CD4-positive, CD25-positive, alpha-beta regulatory T cell (primary cell): Measurements from ENCODE around the gene C17orf100. TPM values are rescaled to one million over a fixed set of nuclear protein-coding genes. Genes with fewer than 3 reads are reported as not detected.

ENCODE experiments used
- ATAC-seq, 2 donors: fragments of 150-1000 bp; cut with Tn5 transposase; one replicate each; pipeline ENCODE4 v1.10.0; 2021; ENCODE audit warnings: low read depth in 2 of 2, moderate number of reproducible peaks in 2 of 2, moderate library complexity in 1 of 2
- DNase-seq, 3 donors: peaks; one replicate each; pipeline versions ENCODE4 v3.0.0 to v3.0.0-alpha.2; 2012 to 2022; ENCODE audit warnings: mixed read lengths in 1 of 3
- H3K27ac ChIP-seq: one replicate; pipeline ENCODE4 v1.7.0; 2013; ENCODE audit warnings: mild to moderate bottlenecking, low read length; ENCODE audit not compliant: insufficient read depth, poor library complexity, severe bottlenecking
- H3K27me3 ChIP-seq: one replicate; pipeline ENCODE4 v1.7.0; 2013; ENCODE audit warnings: low read length; ENCODE audit not compliant: control insufficient read depth, insufficient read depth
- H3K36me3 ChIP-seq: one replicate; pipeline ENCODE4 v1.7.0; 2013; ENCODE audit warnings: mild to moderate bottlenecking, low read length, moderate library complexity; ENCODE audit not compliant: control insufficient read depth, insufficient read depth
- H3K4me1 ChIP-seq: 2 replicates; pipeline ENCODE4 v1.7.0; 2013; ENCODE audit warnings: mild to moderate bottlenecking, low read length; ENCODE audit not compliant: insufficient read depth, control insufficient read depth, poor library complexity, severe bottlenecking
- H3K4me3 ChIP-seq: one replicate; pipeline ENCODE4 v1.7.0; 2013; ENCODE audit warnings: low read depth, mild to moderate bottlenecking, low read length, moderate library complexity
- H3K9me3 ChIP-seq, 2 experiments: 1 replicate in 1 of 2; 2 replicates in 1 of 2; pipeline ENCODE4 v1.7.0; 2013; ENCODE audit warnings: low read length in 2 of 2, mild to moderate bottlenecking in 1 of 2, moderate library complexity in 1 of 2; ENCODE audit not compliant: control insufficient read depth in 2 of 2
- H3K27ac Mint-ChIP-seq, 3 donors: one replicate each; pipeline ENCODE4 v1.8.0; 2020 to 2022; ENCODE audit warnings: mild to moderate bottlenecking in 3 of 3, mixed read lengths in 3 of 3, moderate library complexity in 2 of 3
- H3K27me3 Mint-ChIP-seq: one replicate; pipeline ENCODE4 v1.8.0; 2022; ENCODE audit warnings: mild to moderate bottlenecking, mixed read lengths
- H3K36me3 Mint-ChIP-seq: one replicate; pipeline ENCODE4 v1.8.0; 2020; ENCODE audit warnings: mixed read lengths
- H3K4me1 Mint-ChIP-seq, 4 donors: one replicate each; pipeline ENCODE4 v1.8.0; 2020 to 2022; ENCODE audit warnings: mixed read lengths in 4 of 4, mild to moderate bottlenecking in 1 of 4
- H3K4me3 Mint-ChIP-seq, 4 donors: one replicate each; pipeline ENCODE4 v1.8.0; 2020 to 2022; ENCODE audit warnings: mild to moderate bottlenecking in 4 of 4, mixed read lengths in 4 of 4, moderate library complexity in 3 of 4
- H3K9me3 Mint-ChIP-seq, 7 donors: one replicate each; pipeline ENCODE4 v1.8.0; 2020 to 2022; ENCODE audit warnings: mixed read lengths in 7 of 7, mild to moderate bottlenecking in 3 of 7, moderate library complexity in 2 of 7
- polyA plus RNA-seq, 4 donors: library from polyadenylated mRNA; unstranded; fragments of 300-500 nt; fragmentation: Illumina TruSeq; gene quantifications; one replicate each; pipeline ENCODE4 v1.2.3, GENCODE V29; 2021
- total RNA-seq: library from RNA; stranded (reverse); gene quantifications from one replicate; pipeline ENCODE4 v1.2.3, GENCODE V29; 2022

C17orf100 gene
- total and polyA plus RNA-seq, 5 donors from 2014 or later = 1.5 to 7.1 (median 5.6) TPM

- Mint-ChIP-seq H3K4me1 (peaks cover 0 to 8% (median 3%) of the 10 kb centered on the region in 4 donors), H3K27ac (no peak overlapping the region), H3K4me3 (no peak overlapping the region), H3K9me3 (no peaks in the 10 kb centered on the region), H3K36me3 (peaks cover 14% of the 10 kb centered on the region), H3K27me3 (no peaks in the 10 kb centered on the region)
- no peaks in the 10 kb centered on the region for H3K27me3 ChIP-seq
- no peak for ATAC-seq
- no peaks in the 10 kb centered on the region for H3K9me3 ChIP-seq
- no peak for DNase-seq
- H3K27ac ChIP-seq = no peak overlapping the region
- no peak overlapping the region for H3K4me3 ChIP-seq
- H3K36me3 ChIP-seq = peaks cover 4% of the 10 kb centered on the region
- H3K4me1 ChIP-seq = no peaks in the 10 kb centered on the region
These were observed 15.0 kb downstream of the C17orf100 start for GRCh38 chr17:6666557-6666956.

GRCh38 chr17:6667516-6667915 is 16.0 kb downstream of the C17orf100 start:
- H3K27me3 Mint-ChIP-seq = no peaks in the 10 kb centered on the region

GRCh38 chr17:6668219-6668618 is 16.7 kb downstream of the C17orf100 start:
- H3K4me1 Mint-ChIP-seq = peaks cover 0 to 8% (median 5%) of the 10 kb centered on the region in 4 donors
- H3K36me3 Mint-ChIP-seq = peaks cover 11% of the 10 kb centered on the region
- Histone ChIP-seq H3K36me3 (no peaks in the 10 kb centered on the region), H3K9me3 (no peaks in the 10 kb centered on the region), H3K27ac (no peak overlapping the region), H3K4me3 (no peak overlapping the region), H3K27me3 (no peaks in the 10 kb centered on the region), H3K4me1 (no peaks in the 10 kb centered on the region)
- no peak overlapping the region for H3K27ac Mint-ChIP-seq
- H3K27me3 Mint-ChIP-seq = no peaks in the 10 kb centered on the region
- no peak overlapping the region for H3K4me3 Mint-ChIP-seq
- H3K9me3 Mint-ChIP-seq = no peaks in the 10 kb centered on the region
- DNase-seq (no peak), ATAC-seq (no peak)

More at GRCh38 chr17:6667516-6667915, 16.0 kb downstream of the C17orf100 start:
- H3K27ac ChIP-seq = no peak overlapping the region
- no peak for ATAC-seq
- no peaks in the 10 kb centered on the region for H3K4me1 ChIP-seq
- H3K4me3 Mint-ChIP-seq = no peak overlapping the region
- H3K4me3 ChIP-seq = no peak overlapping the region
- no peak overlapping the region for H3K27ac Mint-ChIP-seq
- peaks cover 11% of the 10 kb centered on the region for H3K36me3 Mint-ChIP-seq
- no peaks in the 10 kb centered on the region for H3K27me3 ChIP-seq
- DNase-seq = no peak
- H3K9me3 Mint-ChIP-seq = no peaks in the 10 kb centered on the region
- H3K9me3 ChIP-seq = no peaks in the 10 kb centered on the region
- peaks cover 1% of the 10 kb centered on the region for H3K36me3 ChIP-seq
- H3K4me1 Mint-ChIP-seq = peaks cover 0 to 8% (median 5%) of the 10 kb centered on the region in 4 donors

GRCh38 chr17:6668727-6669425 is 17.3 kb downstream of the C17orf100 start:
- Mint-ChIP-seq H3K9me3 (no peaks in the 10 kb centered on the region), H3K27ac (no peak overlapping the region), H3K4me3 (no peak overlapping the region), H3K36me3 (peaks cover 11% of the 10 kb centered on the region), H3K27me3 (no peaks in the 10 kb centered on the region), H3K4me1 (peaks cover 0 to 8% (median 5%) of the 10 kb centered on the region in 4 donors)
- ATAC-seq = no peak
- Histone ChIP-seq H3K27ac (no peak overlapping the region), H3K4me1 (no peaks in the 10 kb centered on the region), H3K4me3 (no peak overlapping the region), H3K9me3 (no peaks in the 10 kb centered on the region), H3K27me3 (no peaks in the 10 kb centered on the region), H3K36me3 (no peaks in the 10 kb centered on the region)
- DNase-seq = no peak

GRCh38 chr17:6669479-6670212 is 18.1 kb downstream of the C17orf100 start:
- no peaks in the 10 kb centered on the region for H3K36me3 ChIP-seq
- DNase-seq (no peak), ATAC-seq (no peak)
- H3K4me1 ChIP-seq = no peaks in the 10 kb centered on the region
- Mint-ChIP-seq H3K27ac (no peak overlapping the region), H3K27me3 (no peaks in the 10 kb centered on the region), H3K36me3 (peaks cover 11% of the 10 kb centered on the region), H3K4me1 (peaks cover 0 to 8% (median 5%) of the 10 kb centered on the region in 4 donors), H3K9me3 (no peaks in the 10 kb centered on the region), H3K4me3 (no peak overlapping the region)
- H3K27me3 ChIP-seq = no peaks in the 10 kb centered on the region
- H3K27ac ChIP-seq = no peak overlapping the region
- H3K4me3 ChIP-seq = no peak overlapping the region
- no peaks in the 10 kb centered on the region for H3K9me3 ChIP-seq

GRCh38 chr17:6670571-6670970 is 19.0 kb downstream of the C17orf100 start:
- Mint-ChIP-seq H3K36me3 (peaks cover 7% of the 10 kb centered on the region), H3K4me3 (no peak overlapping the region), H3K27ac (no peak overlapping the region), H3K4me1 (peaks cover 0 to 7% (median 5%) of the 10 kb centered on the region in 4 donors), H3K27me3 (no peaks in the 10 kb centered on the region), H3K9me3 (no peaks in the 10 kb centered on the region)
- Histone ChIP-seq H3K9me3 (no peaks in the 10 kb centered on the region), H3K4me3 (no peak overlapping the region), H3K27me3 (no peaks in the 10 kb centered on the region), H3K36me3 (no peaks in the 10 kb centered on the region), H3K27ac (no peak overlapping the region), H3K4me1 (no peaks in the 10 kb centered on the region)
- ATAC-seq (no peak), DNase-seq (no peak)

- peaks cover 7% of the 10 kb centered on the region for H3K36me3 Mint-ChIP-seq
- no peak overlapping the region for H3K27ac ChIP-seq
- H3K27ac Mint-ChIP-seq = no peak overlapping the region
- H3K9me3 ChIP-seq = no peaks in the 10 kb centered on the region
- no peak overlapping the region for H3K4me3 Mint-ChIP-seq
- H3K27me3 ChIP-seq = no peaks in the 10 kb centered on the region
- no peaks in the 10 kb centered on the region for H3K36me3 ChIP-seq
- H3K27me3 Mint-ChIP-seq = peaks cover 2% of the 10 kb centered on the region
- peaks cover 0 to 8% (median 4%) of the 10 kb centered on the region in 4 donors for H3K4me1 Mint-ChIP-seq
- DNase-seq = no peak
- no peak for ATAC-seq
- H3K9me3 Mint-ChIP-seq = no peaks in the 10 kb centered on the region
- no peaks in the 10 kb centered on the region for H3K4me1 ChIP-seq
- H3K4me3 ChIP-seq = no peak overlapping the region
These were observed 19.4 kb downstream of the C17orf100 start for GRCh38 chr17:6670999-6671398.
